Measurements from ENCODE around the gene WFS1.
A peak's percentile ranks its signal among the peaks of the same experiment; 100 is the strongest.

WFS1 gene

GRCh38 chr4:6280365-6280996 is 10.8 kb downstream of the WFS1 start:
- no peak for DNase-seq (ENCODE audit: low read depth)

- no peak for DNase-seq (ENCODE audit: low read depth)
Measured at GRCh38 chr4:6281436-6282313, 12.0 kb downstream of the WFS1 start.

GRCh38 chr4:6282314-6282771 is 12.7 kb downstream of the WFS1 start:
- DNase-seq (ENCODE audit: low read depth), result peak; percentile 42

- DNase-seq (ENCODE audit: low read depth), result no peak
Measured at GRCh38 chr4:6283282-6283681, 13.6 kb downstream of the WFS1 start.

GRCh38 chr4:6287017-6287788 is 17.6 kb downstream of the WFS1 start:
- DNase-seq (ENCODE audit: low read depth), result no peak

GRCh38 chr4:6288342-6288741 is 18.7 kb downstream of the WFS1 start:
- no peak for DNase-seq (ENCODE audit: low read depth)

GRCh38 chr4:6288871-6289270 is 19.2 kb downstream of the WFS1 start:
- no peak for DNase-seq (ENCODE audit: low read depth)

GRCh38 chr4:6290256-6290655 is 20.6 kb downstream of the WFS1 start:
- no peak for DNase-seq (ENCODE audit: low read depth)

GRCh38 chr4:6290769-6291547 is 21.3 kb downstream of the WFS1 start:
- no peak for DNase-seq (ENCODE audit: low read depth)

- DNase-seq (ENCODE audit: low read depth), result no peak
Measured at GRCh38 chr4:6291784-6292297, 22.2 kb downstream of the WFS1 start.

- DNase-seq (ENCODE audit: low read depth), result no peak
Measured at GRCh38 chr4:6292376-6293096, 22.9 kb downstream of the WFS1 start.

GRCh38 chr4:6293097-6293445 is 23.4 kb downstream of the WFS1 start:
- DNase-seq (ENCODE audit: low read depth), result no peak

GRCh38 chr4:6293661-6294060 is 24.0 kb downstream of the WFS1 start:
- no peak for DNase-seq (ENCODE audit: low read depth)

GRCh38 chr4:6294705-6295421 is 25.2 kb downstream of the WFS1 start:
- no peak for DNase-seq (ENCODE audit: low read depth)

GRCh38 chr4:6295495-6295894 is 25.8 kb downstream of the WFS1 start:
- DNase-seq (ENCODE audit: low read depth), result no peak

- no peak for DNase-seq (ENCODE audit: low read depth)
Measured at GRCh38 chr4:6296026-6296425, 26.4 kb downstream of the WFS1 start.

GRCh38 chr4:6297266-6297815 is 27.7 kb downstream of the WFS1 start:
- no peak for DNase-seq (ENCODE audit: low read depth)

- no peak for DNase-seq (ENCODE audit: low read depth)
Measured at GRCh38 chr4:6298035-6298434, 28.4 kb downstream of the WFS1 start.

GRCh38 chr4:6298852-6299251 is 29.2 kb downstream of the WFS1 start:
- DNase-seq (ENCODE audit: low read depth), result no peak

GRCh38 chr4:6299875-6300274 is 30.2 kb downstream of the WFS1 start:
- DNase-seq (ENCODE audit: low read depth), result no peak

All from iris pigment epithelial cell (primary cell).